ENCODE results near the gene KCNK6.

GRCh38 chr19:38316477-38317067, 3.1 kb upstream of the KCNK6 start:
- TF ChIP-seq, protein P1, sequence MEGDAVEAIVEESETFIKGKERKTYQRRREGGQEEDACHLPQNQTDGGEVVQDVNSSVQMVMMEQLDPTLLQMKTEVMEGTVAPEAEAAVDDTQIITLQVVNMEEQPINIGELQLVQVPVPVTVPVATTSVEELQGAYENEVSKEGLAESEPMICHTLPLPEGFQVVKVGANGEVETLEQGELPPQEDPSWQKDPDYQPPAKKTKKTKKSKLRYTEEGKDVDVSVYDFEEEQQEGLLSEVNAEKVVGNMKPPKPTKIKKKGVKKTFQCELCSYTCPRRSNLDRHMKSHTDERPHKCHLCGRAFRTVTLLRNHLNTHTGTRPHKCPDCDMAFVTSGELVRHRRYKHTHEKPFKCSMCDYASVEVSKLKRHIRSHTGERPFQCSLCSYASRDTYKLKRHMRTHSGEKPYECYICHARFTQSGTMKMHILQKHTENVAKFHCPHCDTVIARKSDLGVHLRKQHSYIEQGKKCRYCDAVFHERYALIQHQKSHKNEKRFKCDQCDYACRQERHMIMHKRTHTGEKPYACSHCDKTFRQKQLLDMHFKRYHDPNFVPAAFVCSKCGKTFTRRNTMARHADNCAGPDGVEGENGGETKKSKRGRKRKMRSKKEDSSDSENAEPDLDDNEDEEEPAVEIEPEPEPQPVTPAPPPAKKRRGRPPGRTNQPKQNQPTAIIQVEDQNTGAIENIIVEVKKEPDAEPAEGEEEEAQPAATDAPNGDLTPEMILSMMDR (conservative IDR thresholded peaks at IDR 0.05 in 1 of 2, IDR thresholded peaks at IDR 0.05 in 1 of 2; ENCODE audit: extremely low read depth in 1 of 2, insufficient read depth in 1 of 2, low read depth in 1 of 2, low read length in 2 of 2), result no peak
- TF ChIP-seq EZH2 (IDR thresholded peaks at IDR 0.05; ENCODE audit: borderline replicate concordance, low read length), result no peak

Measured in mammary epithelial cell (primary cell).